ENCODE measurements around the gene SEC31B.

The SEC31B gene

DNA sequence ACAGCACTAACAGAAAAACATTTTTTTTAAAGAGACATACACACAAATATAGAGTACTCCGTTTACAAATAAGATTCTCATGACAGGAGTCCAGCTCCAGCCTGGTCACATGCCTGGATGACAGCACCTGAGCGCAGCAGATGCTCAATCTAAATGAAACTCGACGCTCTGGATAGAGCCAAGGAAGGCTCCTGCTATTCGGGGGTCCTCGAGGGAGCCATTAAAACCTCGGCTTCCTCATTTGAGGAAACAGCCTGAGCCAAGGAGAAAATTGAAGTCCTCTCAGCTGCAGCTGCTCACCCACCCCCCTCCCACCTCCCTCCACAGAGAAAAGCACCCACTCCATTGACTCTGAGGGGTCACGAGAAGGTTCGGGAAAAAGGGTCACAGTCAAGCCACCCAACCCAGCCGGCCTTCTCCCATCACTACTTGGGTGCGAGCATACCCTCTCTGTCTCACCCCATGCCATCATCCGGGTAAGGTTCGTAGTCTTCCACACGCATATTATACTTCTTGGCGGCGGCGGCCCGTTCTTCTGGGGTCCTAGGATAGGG, 9.3 kb upstream of the SEC31B start:
- H3K4me3 ChIP-seq (ENCODE audit: low read length), result peak overlapping the region; percentile 97
- TF ChIP-seq CTCF (conservative IDR thresholded peaks at IDR 0.05; ENCODE audit: low read length), result no peak
- DNase-seq (ENCODE audit: low read depth), result no peak

DNA sequence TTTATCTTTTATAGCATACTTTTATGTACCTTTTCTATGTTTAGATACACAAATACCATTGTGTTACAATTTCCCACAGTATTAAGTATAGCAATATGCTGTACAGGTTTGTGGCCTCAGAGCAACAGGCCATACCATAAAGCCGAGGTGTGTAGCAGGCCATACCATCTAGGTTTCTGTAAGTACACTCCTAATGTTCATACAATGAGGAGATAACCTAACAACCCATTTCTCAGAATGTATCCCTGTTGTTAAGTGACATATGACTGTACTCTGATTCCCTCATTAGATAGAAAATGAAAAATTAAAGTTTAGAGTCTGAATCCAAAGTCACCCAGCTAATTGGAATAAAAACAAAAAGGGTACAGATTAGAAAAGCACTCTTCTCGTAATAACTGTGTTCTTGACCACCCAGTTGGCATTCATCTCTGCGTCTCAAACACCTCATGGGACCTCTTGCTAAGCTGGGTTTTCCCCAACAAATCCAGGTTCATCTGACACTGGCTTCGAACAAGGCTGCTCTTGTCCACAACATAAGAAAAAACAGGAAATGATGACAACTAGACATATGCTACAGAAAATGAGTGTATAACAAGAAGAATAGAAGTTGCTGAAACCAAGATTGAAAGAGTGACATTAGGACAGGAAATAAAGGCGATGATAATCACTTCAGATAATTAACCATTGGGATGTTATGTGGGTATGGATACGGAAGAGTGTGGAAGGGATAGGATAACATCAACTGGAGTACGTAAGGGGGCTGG, 8.6 kb upstream of the SEC31B start:
- H3K4me3 ChIP-seq (ENCODE audit: low read length), result peak overlapping the region; percentile 97
- TF ChIP-seq CTCF (conservative IDR thresholded peaks at IDR 0.05; ENCODE audit: low read length), result no peak
- DNase-seq (ENCODE audit: low read depth), result no peak

DNA sequence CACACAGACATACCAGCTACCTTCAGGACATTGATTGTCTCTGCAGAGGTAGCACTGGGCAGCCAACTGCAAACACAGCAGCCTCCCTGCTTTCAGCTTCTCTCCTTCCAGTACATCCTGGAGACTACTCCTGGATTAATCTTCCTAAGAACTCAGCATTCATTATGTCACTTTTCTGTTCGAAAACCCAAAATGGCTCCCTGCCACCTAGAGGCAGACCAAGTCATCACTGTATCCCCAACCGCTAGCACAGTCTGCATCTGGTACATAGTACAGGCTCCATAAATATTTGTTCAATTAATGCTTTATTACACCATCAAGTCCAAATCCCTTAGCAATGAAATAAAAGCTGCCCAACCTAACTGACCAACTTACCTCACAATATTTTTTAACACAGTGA, 5.0 kb upstream of the SEC31B start:
- no peak for TF ChIP-seq CTCF (conservative IDR thresholded peaks at IDR 0.05; ENCODE audit: low read length)
- H3K4me3 ChIP-seq (ENCODE audit: low read length), result no peak overlapping the region
- DNase-seq (ENCODE audit: low read depth), result no peak

- no peak for TF ChIP-seq CTCF (conservative IDR thresholded peaks at IDR 0.05; ENCODE audit: low read length)
- no peak overlapping the region for H3K4me3 ChIP-seq (ENCODE audit: low read length)
- no peak for DNase-seq (ENCODE audit: low read depth)
Observed at GRCh38 chr10:100524206-100524605, 4.5 kb upstream of the SEC31B start.

GRCh38 chr10:100522945-100523344, 3.3 kb upstream of the SEC31B start:
- no peak for DNase-seq (ENCODE audit: low read depth)
- no peak overlapping the region for H3K4me3 ChIP-seq (ENCODE audit: low read length)

DNA sequence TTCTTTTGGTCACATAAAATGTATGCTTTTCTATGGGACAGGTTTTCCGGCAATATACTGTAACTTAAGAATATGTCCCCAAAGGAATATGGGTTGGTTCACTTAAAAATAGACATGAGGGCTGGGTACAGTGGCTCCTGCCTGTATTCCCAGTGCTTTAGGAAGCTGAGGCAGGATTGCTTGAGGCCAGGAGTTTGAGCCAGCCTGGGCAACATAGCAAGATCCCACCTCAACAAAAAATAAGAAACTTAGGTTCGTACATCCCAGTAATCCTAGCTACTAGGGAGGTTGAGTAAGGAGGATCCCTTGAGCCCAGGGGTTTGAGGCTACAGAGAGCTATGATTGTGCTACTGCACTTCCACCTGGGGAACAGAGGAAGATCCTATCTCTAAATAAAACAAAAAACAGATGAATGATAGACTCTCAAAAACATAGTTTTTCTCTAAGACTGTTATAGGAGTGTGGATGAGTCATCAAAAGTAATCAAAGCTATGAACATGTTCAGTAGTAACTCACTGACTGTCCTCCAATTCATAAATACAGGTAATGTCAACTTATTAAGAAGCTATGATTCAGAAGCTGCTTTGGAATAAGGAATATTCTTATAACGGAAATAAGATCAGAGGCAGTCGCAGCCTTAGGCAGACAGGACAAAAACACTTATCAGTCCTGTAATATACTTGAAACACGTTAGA, 2.6 kb upstream of the SEC31B start:
- no peak for DNase-seq (ENCODE audit: low read depth)
- no peak for TF ChIP-seq CTCF (conservative IDR thresholded peaks at IDR 0.05; ENCODE audit: low read length)
- H3K4me3 ChIP-seq (ENCODE audit: low read length), result no peak overlapping the region

More at GRCh38 chr10:100522945-100523344, 3.3 kb upstream of the SEC31B start:
- TF ChIP-seq CTCF (conservative IDR thresholded peaks at IDR 0.05; ENCODE audit: low read length), result no peak

Data from AG10803 (cell line).